Kidney capillary endothelial cell (primary cell): Measurements from ENCODE around the gene MET.

Experiments
- DNase-seq: peaks from one replicate; pipeline ENCODE4 v3.0.0-alpha.2; 2018; ENCODE audit warnings: low spot score

MET gene

GRCh38 chr7:116665332-116665996, 6.5 kb upstream of the MET start:
- no peak for DNase-seq

GRCh38 chr7:116669769-116670168, 2.2 kb upstream of the MET start:
- no peak for DNase-seq

GRCh38 chr7:116670409-116671015, 1.5 kb upstream of the MET start:
- DNase-seq, result no peak

GRCh38 chr7:116671111-116671510, 885 bp upstream of the MET start:
- no peak for DNase-seq

GRCh38 chr7:116672596-116673456, 830 bp downstream of the MET start:
- DNase-seq, result no peak

GRCh38 chr7:116673457-116673865, 1.5 kb downstream of the MET start:
- no peak for DNase-seq

- no peak for DNase-seq
Measured at GRCh38 chr7:116674508-116675173, 2.6 kb downstream of the MET start.

GRCh38 chr7:116675812-116676355, 3.9 kb downstream of the MET start:
- DNase-seq, result no peak

GRCh38 chr7:116678780-116679179, 6.8 kb downstream of the MET start:
- DNase-seq, result no peak

- DNase-seq, result peak; percentile 60
Measured at GRCh38 chr7:116679500-116679899, 7.5 kb downstream of the MET start.

- DNase-seq, result no peak
Measured at GRCh38 chr7:116683786-116684185, 11.8 kb downstream of the MET start.

GRCh38 chr7:116686033-116686432, 14.0 kb downstream of the MET start:
- no peak for DNase-seq

GRCh38 chr7:116686812-116687419, 14.9 kb downstream of the MET start:
- no peak for DNase-seq

GRCh38 chr7:116687801-116688201, 15.8 kb downstream of the MET start:
- peak; percentile 53 for DNase-seq

- DNase-seq, result no peak
Measured at GRCh38 chr7:116689790-116690259, 17.8 kb downstream of the MET start.

GRCh38 chr7:116691664-116692063, 19.7 kb downstream of the MET start:
- no peak for DNase-seq

- peak; percentile 55 for DNase-seq
Measured at GRCh38 chr7:116692401-116693308, 20.7 kb downstream of the MET start.

- no peak for DNase-seq
Measured at GRCh38 chr7:116696707-116697106, 24.7 kb downstream of the MET start.

GRCh38 chr7:116697152-116697551, 25.2 kb downstream of the MET start:
- no peak for DNase-seq

GRCh38 chr7:116697761-116698160, 25.8 kb downstream of the MET start:
- DNase-seq, result no peak

GRCh38 chr7:116698396-116698795, 26.4 kb downstream of the MET start:
- no peak for DNase-seq
